ENCODE data around the gene RBBP5. TPM values are rescaled to one million over a fixed set of nuclear protein-coding genes. Genes with fewer than 3 reads are reported as not detected.

Gene RBBP5
- total RNA-seq, 1 donor from 2014 or later: 23.4 TPM

GRCh38 chr1:205133287-205133686, 11.5 kb upstream of the RBBP5 start:
- intact Hi-C loops (cut with micrococcal nuclease): no loop called here

GRCh38 chr1:205129447-205130029, 7.8 kb upstream of the RBBP5 start:
- intact Hi-C loops (cut with micrococcal nuclease): loop anchor here (10.0 kb wide), 1 partner anchor 645 kb away; the partner anchor contains the start of gene RAB29

GRCh38 chr1:205128050-205128449, 6.3 kb upstream of the RBBP5 start:
- intact Hi-C loops (cut with micrococcal nuclease): loop anchor here (10.0 kb wide), 1 partner anchor 647 kb away; the partner anchor contains the start of gene RAB29

GRCh38 chr1:205127646-205128045, 5.9 kb upstream of the RBBP5 start:
- intact Hi-C loops (cut with micrococcal nuclease): loop anchor here (10.0 kb wide), 1 partner anchor 647 kb away; the partner anchor contains the start of gene RAB29

GRCh38 chr1:205124726-205125125, 2.9 kb upstream of the RBBP5 start:
- intact Hi-C loops (cut with micrococcal nuclease): loop anchor here (5.0 to 10.0 kb wide), 2 partner anchors 617 to 650 kb away; partner anchors contain the start of gene RAB29

GRCh38 chr1:205122489-205122882, 708 bp upstream of the RBBP5 start:
- intact Hi-C loops (cut with micrococcal nuclease): loop anchor here (1.0 to 10.0 kb wide), 14 partner anchors 19 to 1326 kb away; partner anchors contain the start of genes DSTYK, NUAK2, PPP1R15B and RAB29

GRCh38 chr1:205118752-205119151, 3.0 kb downstream of the RBBP5 start:
- intact Hi-C loops (cut with micrococcal nuclease): no loop called here

- intact Hi-C loops (cut with micrococcal nuclease): no loop called here
Observed at GRCh38 chr1:205111354-205111753, 10.4 kb downstream of the RBBP5 start.

GRCh38 chr1:205109711-205110110, 12.1 kb downstream of the RBBP5 start:
- intact Hi-C loops (cut with micrococcal nuclease): no loop called here

GRCh38 chr1:205109269-205109668, 12.5 kb downstream of the RBBP5 start:
- intact Hi-C loops (cut with micrococcal nuclease): no loop called here

GRCh38 chr1:205108464-205108863, 13.3 kb downstream of the RBBP5 start:
- intact Hi-C loops (cut with micrococcal nuclease): no loop called here

GRCh38 chr1:205107327-205107726, 14.5 kb downstream of the RBBP5 start:
- intact Hi-C loops (cut with micrococcal nuclease): no loop called here

GRCh38 chr1:205102404-205102803, 19.4 kb downstream of the RBBP5 start:
- intact Hi-C loops (cut with micrococcal nuclease): no loop called here

- intact Hi-C loops (cut with micrococcal nuclease): no loop called here
Observed at GRCh38 chr1:205098242-205098641, 23.5 kb downstream of the RBBP5 start.

- intact Hi-C loops (cut with micrococcal nuclease): no loop called here
Observed at GRCh38 chr1:205095422-205095821, 26.4 kb downstream of the RBBP5 start.

GRCh38 chr1:205091043-205091740, 30.6 kb downstream of the RBBP5 start:
- intact Hi-C loops (cut with micrococcal nuclease): no loop called here

GRCh38 chr1:205088341-205088740, 33.4 kb downstream of the RBBP5 start:
- intact Hi-C loops (cut with micrococcal nuclease): no loop called here

- intact Hi-C loops (cut with micrococcal nuclease): no loop called here
Observed at GRCh38 chr1:205084360-205084759, 37.4 kb downstream of the RBBP5 start, which contains the start of gene TMEM81. Gene TMEM81, minus strand, starts transcription at chr1:205084460. Its CDS starts 140 bp downstream, at chr1:205084320.

- intact Hi-C loops (cut with micrococcal nuclease): no loop called here
Observed at GRCh38 chr1:205082431-205082830, 39.3 kb downstream of the RBBP5 start.

- intact Hi-C loops (cut with micrococcal nuclease): no loop called here
Observed at GRCh38 chr1:205077934-205078311, 43.9 kb downstream of the RBBP5 start.

GRCh38 chr1:205077158-205077933, 44.4 kb downstream of the RBBP5 start:
- intact Hi-C loops (cut with micrococcal nuclease): no loop called here

- intact Hi-C loops (cut with micrococcal nuclease): no loop called here
Observed at GRCh38 chr1:205076245-205076761, 45.5 kb downstream of the RBBP5 start.

Measured in T-helper 1 cell treated with Interleukin-12 subunit alpha and Interleukin-12 subunit beta and Interleukin-4 antibody, amounts not matched to agents 30 ng/mL and 1 ng/mL, for 36 hours (primary cell).